Small intestine (tissue), 7 donors: ENCODE data around the gene RBM22. TPM values are rescaled to one million over a fixed set of nuclear protein-coding genes. Genes with fewer than 3 reads are reported as not detected.

Source experiments
- DNase-seq, 2 donors: peaks; one replicate each; pipeline versions ENCODE4 v3.0.0 to v3.0.0-alpha.2; 2013
- FAIRE-seq: peaks from 2 replicates; lab custom pipeline; 2012; peaks lifted over from hg19 to GRCh38; lab: Jason Lieb, UNC
- H3K27ac ChIP-seq, 3 donors: one replicate each; pipeline ENCODE4 v1.5.1; 2013; ENCODE audit warnings: low read length in 2 of 3, mild to moderate bottlenecking in 2 of 3, control low read depth in 1 of 3, inconsistent platforms in 1 of 3, low read depth in 1 of 3, moderate library complexity in 1 of 3
- H3K27me3 ChIP-seq, 3 donors: one replicate each; pipeline ENCODE4 v1.6.1; 2013; ENCODE audit warnings: low read length in 3 of 3, inconsistent platforms in 1 of 3; ENCODE audit not compliant: control insufficient read depth in 3 of 3, insufficient read depth in 3 of 3
- H3K36me3 ChIP-seq, 3 donors: one replicate each; pipeline ENCODE4 v1.6.1; 2013; ENCODE audit warnings: low read length in 3 of 3, inconsistent platforms in 1 of 3, low read depth in 1 of 3, mild to moderate bottlenecking in 1 of 3, moderate library complexity in 1 of 3; ENCODE audit not compliant: control insufficient read depth in 3 of 3, insufficient read depth in 2 of 3
- H3K4me1 ChIP-seq, 3 donors: one replicate each; pipeline ENCODE4 v1.6.1; 2013; ENCODE audit warnings: low read length in 2 of 3, inconsistent platforms in 1 of 3, low read depth in 1 of 3, mild to moderate bottlenecking in 1 of 3, moderate library complexity in 1 of 3; ENCODE audit not compliant: control insufficient read depth in 3 of 3, insufficient read depth in 2 of 3
- H3K4me3 ChIP-seq, 3 donors: one replicate each; pipeline ENCODE4 v1.5.1; 2013; ENCODE audit warnings: low read length in 3 of 3, control low read depth in 1 of 3, inconsistent platforms in 1 of 3, low read depth in 1 of 3, mild to moderate bottlenecking in 1 of 3, moderate library complexity in 1 of 3
- H3K9me3 ChIP-seq, 2 donors: one replicate each; pipeline ENCODE4 v1.6.1; 2013; ENCODE audit warnings: low read depth in 1 of 2, low read length in 1 of 2; ENCODE audit not compliant: control insufficient read depth in 2 of 2, insufficient read depth in 1 of 2
- WGBS, 3 donors: extraction: QIAGEN DNeasy Blood & Tissue Kit; methylation state at CpG; one replicate each; pipeline ENCODE4 v1.1.7; 2013; 5-methylcytosine and 5-hydroxymethylcytosine counted together
- polyA plus RNA-seq, 4 donors: library from polyadenylated mRNA; stranded (reverse) in 3 of 4; unstranded in 1 of 4; fragments of 200-250 nt in 3 of 4; fragments of 120-200 nt in 1 of 4; gene quantifications; one replicate each; pipeline versions ENCODE4 v1.2.1 to v1.2.3, GENCODE V29; 2013
- donor health status: healthy with polysubstance abuse.
- donor health status: control.
- donor health status: control.
- donor health status: Bipolar disorder and iron deficiency.
- donor health status: healthy.

RBM22 gene
- polyA plus RNA-seq, 4 donors, result 28.1 to 55.5 (median 32.1) TPM

GRCh38 chr5:150671509-150672236, 29.2 kb downstream of the RBM22 start:
- peak overlapping the region; percentile 22 to 58 (median 27) for H3K4me3 ChIP-seq
- DNase-seq (peak in 1 of 2 donors; percentile 33), FAIRE-seq (no peak)
- H3K4me1 ChIP-seq, result peaks cover 0 to 8% (median 0%) of the 10 kb centered on the region in 3 donors
- H3K27ac ChIP-seq, result no peak overlapping the region
- H3K9me3 ChIP-seq, result no peaks in the 10 kb centered on the region
- H3K27me3 ChIP-seq, result peaks cover 0 to 29% (median 3%) of the 10 kb centered on the region in 3 donors
- no peaks in the 10 kb centered on the region for H3K36me3 ChIP-seq
- WGBS, 3 donors, result 2 to 5% (median 4%) methylated on average over 42 to 51 of the region's 51 CpGs

- no peaks in the 10 kb centered on the region for H3K36me3 ChIP-seq
- 48 to 58% (median 52%) methylated on average over 2 of the region's 2 CpGs for WGBS, 3 donors
- no peaks in the 10 kb centered on the region for H3K9me3 ChIP-seq
- H3K27ac ChIP-seq, result no peak overlapping the region
- DNase-seq (no peak), FAIRE-seq (no peak)
- H3K27me3 ChIP-seq, result peaks cover 0 to 29% (median 3%) of the 10 kb centered on the region in 3 donors
- H3K4me1 ChIP-seq, result peaks cover 0 to 8% (median 0%) of the 10 kb centered on the region in 3 donors
- H3K4me3 ChIP-seq, result no peak overlapping the region
Measured at GRCh38 chr5:150670948-150671310, 29.9 kb downstream of the RBM22 start.

DNA sequence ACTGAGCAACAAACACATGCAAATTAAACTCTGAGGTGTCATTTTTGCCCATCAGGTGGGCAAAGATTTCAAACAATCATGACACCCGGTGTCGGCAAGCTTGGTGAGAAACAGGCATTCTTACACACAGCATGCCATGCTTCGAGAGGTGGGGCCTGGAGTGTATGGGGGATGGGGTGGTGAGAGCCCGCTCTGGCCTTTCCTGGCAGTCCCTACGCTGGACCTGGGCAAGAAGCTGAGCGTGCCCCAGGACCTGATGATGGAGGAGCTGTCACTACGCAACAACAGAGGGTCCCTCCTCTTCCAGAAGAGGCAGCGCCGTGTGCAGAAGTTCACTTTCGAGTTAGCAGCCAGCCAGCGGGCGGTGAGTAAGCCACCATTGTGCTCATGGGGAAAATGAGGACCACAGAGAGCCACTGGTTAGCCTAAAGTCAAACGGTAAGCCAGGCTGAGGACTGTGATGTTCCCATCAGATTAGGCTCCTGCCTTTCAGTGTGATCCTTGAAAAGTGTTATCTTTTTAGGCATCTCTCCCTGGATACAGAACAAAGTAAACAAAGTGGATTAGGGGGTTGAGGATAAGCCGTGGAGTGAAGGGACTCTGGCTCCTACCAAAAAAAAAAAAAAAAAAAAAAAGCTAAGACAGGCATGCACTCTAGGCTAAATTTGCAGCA, 30.5 kb downstream of the RBM22 start:
- Histone ChIP-seq H3K9me3 (no peaks in the 10 kb centered on the region), H3K27ac (no peak overlapping the region), H3K36me3 (no peaks in the 10 kb centered on the region), H3K4me3 (no peak overlapping the region), H3K27me3 (peaks cover 0 to 29% (median 3%) of the 10 kb centered on the region in 3 donors), H3K4me1 (peaks cover 0 to 8% (median 0%) of the 10 kb centered on the region in 3 donors)
- WGBS, 3 donors, result 71 to 84% (median 79%) methylated on average over 14 of the region's 14 CpGs
- FAIRE-seq, result no peak
- no peak for DNase-seq

DNA sequence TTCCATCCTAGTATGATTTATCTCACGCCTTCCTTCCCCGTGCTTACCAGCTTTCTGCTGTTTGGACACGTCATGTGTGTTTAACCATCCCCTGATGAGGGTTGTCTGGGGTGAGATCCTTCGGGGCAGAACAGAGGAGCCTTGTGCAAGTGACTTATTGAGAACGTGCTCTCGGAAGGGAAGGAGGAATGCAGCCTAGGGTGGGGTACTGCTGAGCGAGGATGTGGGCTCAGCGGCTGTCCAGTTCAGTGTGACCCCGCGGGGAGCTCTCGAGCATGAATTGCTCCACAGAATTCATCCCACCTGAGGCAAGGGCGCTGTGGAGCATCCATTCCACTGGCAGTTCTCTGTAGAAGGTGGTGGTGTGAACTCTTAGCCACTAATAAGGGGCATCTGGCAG, 35.8 kb downstream of the RBM22 start:
- 53 to 61% (median 58%) methylated on average over 12 of the region's 12 CpGs for WGBS, 3 donors
- no peak overlapping the region for H3K4me3 ChIP-seq
- no peaks in the 10 kb centered on the region for H3K4me1 ChIP-seq
- FAIRE-seq (no peak), DNase-seq (no peak)
- no peaks in the 10 kb centered on the region for H3K9me3 ChIP-seq
- no peaks in the 10 kb centered on the region for H3K36me3 ChIP-seq
- H3K27me3 ChIP-seq, result peaks cover 0 to 17% (median 0%) of the 10 kb centered on the region in 3 donors
- H3K27ac ChIP-seq, result no peak overlapping the region

GRCh38 chr5:150663936-150664335, 36.9 kb downstream of the RBM22 start:
- Histone ChIP-seq H3K4me3 (no peak overlapping the region), H3K27ac (no peak overlapping the region), H3K36me3 (no peaks in the 10 kb centered on the region), H3K4me1 (no peaks in the 10 kb centered on the region), H3K27me3 (peaks cover 0 to 17% (median 0%) of the 10 kb centered on the region in 3 donors), H3K9me3 (no peaks in the 10 kb centered on the region)
- WGBS, 3 donors, result 89 to 94% (median 91%) methylated on average over 3 of the region's 3 CpGs
- no peak for DNase-seq
- no peak for FAIRE-seq

DNA sequence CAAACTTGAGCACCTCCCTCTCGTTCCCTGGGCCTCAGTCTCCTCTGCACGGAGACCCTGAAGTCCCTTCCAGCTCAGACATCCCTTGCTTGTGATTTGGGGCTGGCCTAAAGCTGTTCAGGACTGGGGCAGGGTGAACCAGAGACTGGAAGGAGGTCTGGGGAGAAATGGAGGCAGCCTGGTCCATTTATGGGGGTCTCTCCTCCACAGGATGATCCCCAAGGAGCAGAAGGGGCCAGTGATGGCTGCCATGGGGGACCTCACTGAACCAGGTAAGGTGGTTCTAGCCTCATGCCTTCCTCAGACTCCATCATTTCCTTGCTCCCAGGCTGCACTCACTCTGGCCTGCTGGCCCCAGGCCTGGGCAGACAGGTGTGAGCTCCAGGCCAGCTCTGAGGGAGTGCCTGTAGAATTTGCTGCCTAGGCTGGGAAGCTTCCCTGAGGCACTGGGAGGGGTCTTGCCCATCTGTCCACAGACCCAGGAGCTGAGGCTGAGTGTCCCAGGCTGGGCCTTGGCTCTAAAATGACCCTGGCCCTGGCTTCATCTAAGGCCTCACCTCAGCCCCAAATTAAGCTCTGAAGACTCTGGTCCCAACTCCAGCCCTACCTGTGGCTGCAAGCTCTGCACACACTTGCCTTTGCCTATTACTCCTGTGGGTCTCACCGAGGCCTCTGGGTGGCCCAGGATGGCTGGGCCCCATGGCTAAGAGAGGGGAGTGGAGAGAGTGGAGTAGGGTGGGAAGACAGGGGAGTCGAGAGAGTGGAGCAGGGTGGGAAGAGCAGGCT, 37.9 kb downstream of the RBM22 start:
- Histone ChIP-seq H3K36me3 (no peaks in the 10 kb centered on the region), H3K4me1 (no peaks in the 10 kb centered on the region), H3K27ac (no peak overlapping the region), H3K27me3 (peaks cover 0 to 17% (median 0%) of the 10 kb centered on the region in 3 donors), H3K4me3 (no peak overlapping the region), H3K9me3 (no peaks in the 10 kb centered on the region)
- WGBS, 3 donors, result 78 to 86% (median 81%) methylated on average over 4 of the region's 4 CpGs
- FAIRE-seq, result no peak
- no peak for DNase-seq

DNA sequence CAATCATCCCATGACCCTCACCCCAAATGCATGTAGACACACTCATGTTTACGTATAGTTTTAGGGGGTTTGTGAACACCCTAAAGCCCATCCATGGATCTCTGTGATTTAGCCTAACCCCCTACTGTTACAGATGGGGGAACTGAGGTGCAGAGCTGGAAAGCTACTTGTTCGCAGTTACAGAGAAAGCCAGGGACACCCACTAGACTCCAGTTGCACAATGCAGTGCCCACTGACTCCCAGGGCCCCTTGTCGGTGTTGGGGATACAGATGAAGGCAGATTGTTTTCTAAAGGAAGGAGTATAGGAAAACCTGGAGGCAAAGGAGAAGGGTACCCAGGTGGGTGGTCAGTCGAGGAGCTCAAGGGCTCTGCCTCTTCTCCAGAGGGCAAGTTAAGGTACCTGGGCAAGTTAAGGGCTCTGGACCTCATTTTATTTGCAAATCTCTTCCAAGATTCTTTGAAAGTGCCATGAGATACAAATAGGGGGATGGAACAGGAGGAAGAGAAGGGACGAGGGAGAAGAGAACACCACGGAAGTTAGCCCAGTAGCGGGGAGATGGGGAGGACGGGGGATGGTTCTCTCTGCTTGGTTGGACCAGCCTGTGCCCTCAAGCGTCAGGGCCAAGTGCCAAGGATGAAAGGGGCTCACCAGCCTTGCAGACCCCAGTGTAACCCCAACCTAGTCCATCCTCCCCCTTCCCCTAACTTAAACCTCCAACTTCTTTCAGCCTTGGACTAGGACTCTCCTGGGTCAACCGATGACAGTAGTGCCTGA, 38.9 kb downstream of the RBM22 start:
- FAIRE-seq (no peak), DNase-seq (no peak)
- Histone ChIP-seq H3K4me1 (peaks cover 0 to 4% (median 0%) of the 10 kb centered on the region in 3 donors), H3K27ac (no peak overlapping the region), H3K36me3 (peaks cover 0 to 5% (median 0%) of the 10 kb centered on the region in 3 donors), H3K27me3 (peaks cover 0 to 17% (median 0%) of the 10 kb centered on the region in 3 donors), H3K9me3 (no peaks in the 10 kb centered on the region), H3K4me3 (no peak overlapping the region)
- WGBS, 3 donors, result 83 to 86% (median 84%) methylated on average over 10 of the region's 10 CpGs
